HepG2 (cell line): ENCODE results near the gene RTN4. TPM values are rescaled to one million over a fixed set of nuclear protein-coding genes. Genes with fewer than 3 reads are reported as not detected.

Experiments used
- ATAC-seq: fragments of 200-7000 bp; cut with Tn5 transposase; 3 replicates; pipeline ENCODE4 v1.9.1; 2020; ENCODE audit warnings: mild to moderate bottlenecking, moderate library complexity
- BruUV-seq: library from RNA; stranded (reverse); fragments of 400-500 nt; replicated peaks from 2 replicates; lab custom pipeline; 2021; lab: Mats Ljungman, UMichigan
- CTCF ChIA-PET: fragments of 300-600 bp; formaldehyde crosslinking; extraction: SDS; loops from one replicate; lab custom pipeline; 2021; ENCODE audit warnings: low total read pairs, inconsistent platforms, low intra/inter-chr PET ratio; lab: Yijun Ruan, JAX
- POLR2A ChIA-PET: fragments of 350-600 bp; sonication (Branson Sonifier 250); formaldehyde crosslinking; loops from one replicate; lab custom pipeline; 2020; ENCODE audit warnings: antibody characterized with exemption, inconsistent platforms; lab: Yijun Ruan, JAX
- DNase-seq: peaks from one replicate; pipeline ENCODE4 v3.0.0-alpha.2; 2015; ENCODE audit warnings: low spot score
- FAIRE-seq: peaks from 3 replicates; lab custom pipeline; 2011; peaks lifted over from hg19 to GRCh38; lab: Jason Lieb, UNC
- H2AFZ ChIP-seq: one replicate; pipeline ENCODE4 v1.6.1; 2011; ENCODE audit warnings: low read length, inconsistent platforms
- H3K27ac ChIP-seq: fragments of 300-600 bp; 3 replicates; pipeline ENCODE4 v1.8.0; 2011; ENCODE audit warnings: mixed run types, mild to moderate bottlenecking, mixed read lengths, low read length, inconsistent platforms; ENCODE audit not compliant: insufficient read depth; ENCODE audit errors: extremely low read length
- H3K27me3 ChIP-seq, 2 experiments: fragments of 200-600 bp in 1 of 2; 2 replicates in 1 of 2; 3 replicates in 1 of 2; pipeline versions ENCODE4 v1.6.0 to v1.8.0; 2011; ENCODE audit warnings: low read length in 2 of 2, mild to moderate bottlenecking in 2 of 2, moderate library complexity in 2 of 2, inconsistent platforms in 1 of 2; ENCODE audit not compliant: insufficient read depth in 2 of 2, control insufficient read depth in 1 of 2
- H3K36me3 ChIP-seq, 2 experiments: fragments of 200-600 bp in 1 of 2; replicated peaks in 1 of 2; 2 replicates in 1 of 2; 3 replicates in 1 of 2; pipeline versions ENCODE4 v1.5.1 to v1.8.0; 2011; ENCODE audit warnings: low read length in 2 of 2, inconsistent platforms in 1 of 2; ENCODE audit not compliant: insufficient read depth in 2 of 2, control insufficient read depth in 1 of 2
- H3K4me1 ChIP-seq: 2 replicates; pipeline ENCODE4 v1.5.1; 2012; ENCODE audit warnings: low read length, inconsistent platforms; ENCODE audit not compliant: insufficient read depth
- H3K4me2 ChIP-seq: 2 replicates; pipeline ENCODE4 v1.6.0; 2011; ENCODE audit warnings: low read depth, low read length, inconsistent platforms
- H3K4me3 ChIP-seq, 3 experiments: fragments of 200-600 bp in 1 of 3; sonication (generic), shearing (Covaris generic) in 1 of 3; replicated peaks in 1 of 3; 2 replicates each; pipeline ENCODE4 v1.5.1; 2011 to 2016; ENCODE audit warnings: low read length in 3 of 3, inconsistent platforms in 2 of 3, low read depth in 2 of 3, mild to moderate bottlenecking in 2 of 3, control low read depth in 1 of 3, mixed read lengths in 1 of 3; ENCODE audit not compliant: insufficient read depth in 1 of 3
- H3K79me2 ChIP-seq: one replicate; pipeline ENCODE4 v1.6.1; 2011; ENCODE audit warnings: low read length, inconsistent platforms; ENCODE audit not compliant: insufficient read depth
- H3K9ac ChIP-seq: 2 replicates; pipeline ENCODE4 v1.6.0; 2011; ENCODE audit warnings: mild to moderate bottlenecking, low read depth, low read length, inconsistent platforms; ENCODE audit not compliant: insufficient read depth
- H3K9me3 ChIP-seq: 2 replicates; pipeline ENCODE4 v1.5.1; 2012; ENCODE audit warnings: mild to moderate bottlenecking, low read length
- H4K20me1 ChIP-seq: 2 replicates; pipeline ENCODE4 v1.6.0; 2011; ENCODE audit warnings: inconsistent platforms, mild to moderate bottlenecking, low read length, moderate library complexity; ENCODE audit not compliant: insufficient read depth
- EED ChIP-seq: sonication (generic); formaldehyde crosslinking; IDR thresholded peaks from 2 replicates; pipeline ENCODE4 v1.5.0; 2020; ENCODE audit warnings: mild to moderate bottlenecking, missing genetic modification reagents
- EZH2 ChIP-seq: conservative IDR thresholded peaks from 2 replicates; pipeline ENCODE4 v1.6.1; 2012; ENCODE audit warnings: mild to moderate bottlenecking, low read depth, low read length, moderate library complexity
- FOXP1 ChIP-seq, 2 experiments: fragments of 450-650 bp in 1 of 2; IDR thresholded peaks; 2 replicates each; pipeline ENCODE4 v1.6.1; 2017 to 2018; ENCODE audit warnings: antibody characterized with exemption in 1 of 2
- MTA3 ChIP-seq: sonication (generic); formaldehyde crosslinking; IDR thresholded peaks from 2 replicates; pipeline ENCODE4 v1.4.0; 2020; ENCODE audit warnings: missing genetic modification reagents
- NFIC ChIP-seq: IDR thresholded peaks from 2 replicates; pipeline ENCODE4 v1.6.1; 2012; ENCODE audit warnings: mild to moderate bottlenecking, low read length, inconsistent platforms
- NRL ChIP-seq: sonication (generic); formaldehyde crosslinking; IDR thresholded peaks from 2 replicates; pipeline ENCODE4 v1.5.0; 2020; ENCODE audit warnings: missing genetic modification reagents, mild to moderate bottlenecking, moderate library complexity, borderline replicate concordance
- REPIN1 ChIP-seq: sonication (generic); formaldehyde crosslinking; IDR thresholded peaks from 2 replicates; pipeline ENCODE4 v1.8.0; 2022; ENCODE audit warnings: missing genetic modification reagents, low read depth, mild to moderate bottlenecking, borderline replicate concordance
- WGBS: methylation state at CpG from one replicate; pipeline ENCODE4 v1.1.6; 2017; ENCODE audit warnings: low lambda C conversion rate; 5-methylcytosine and 5-hydroxymethylcytosine counted together
- in situ Hi-C: cut with HindIII; loops from 2 replicates; pipeline ENCODE4 v1.10.0; 2017; ENCODE audit warnings: low pct_unique_long_range_greater_than_20kb; ENCODE audit not compliant: extremely low pct_ligation_motif_present
- intact Hi-C: fragments of 100-400 bp; cut with micrococcal nuclease; formaldehyde crosslinking; loops from one replicate; pipeline ENCODE4 v1.10.0; 2022; ENCODE audit not compliant: unreplicated experiment
- polyA plus RNA-seq, 8 experiments: library from polyadenylated mRNA; depleted of rRNA in 3 of 8; stranded (reverse) in 7 of 8; unstranded in 1 of 8; fragments of >200 nt; fragmentation: Illumina TruSeq in 4 of 8; extraction: Trizol in 4 of 8; gene quantifications; 2 replicates each; pipeline versions ENCODE4 v1.2.1 to v1.2.3, GENCODE V29; 2011 to 2016; ENCODE audit warnings: low read depth in 4 of 8, missing spikeins in 1 of 8, mixed read lengths in 1 of 8; ENCODE audit not compliant: insufficient read depth in 1 of 8
- total RNA-seq, 5 experiments: library from RNA; depleted of rRNA; stranded (reverse); fragments of >200 nt; fragmentation: Illumina TruSeq; extraction: Trizol; gene quantifications; 2 replicates each; pipeline ENCODE4 v1.2.3, GENCODE V29; 2016; ENCODE audit warnings: low read depth in 1 of 5
- TF ChIP-seq, protein P1 (sequence below): sonication (generic); formaldehyde crosslinking; IDR thresholded peaks from 2 replicates; pipeline ENCODE4 v1.4.0; 2020; ENCODE audit warnings: missing genetic modification reagents
- TF ChIP-seq, protein P2 (sequence below): sonication (generic); formaldehyde crosslinking; IDR thresholded peaks from 2 replicates; pipeline ENCODE4 v1.5.0; 2020; ENCODE audit warnings: mild to moderate bottlenecking, missing genetic modification reagents

Gene RTN4
- total and polyA plus RNA-seq, 2 of the 13 experiments (the other 11 are each of a cell fraction or from before 2014, with no cell fraction given), result 98.4 to 133 TPM

DNA sequence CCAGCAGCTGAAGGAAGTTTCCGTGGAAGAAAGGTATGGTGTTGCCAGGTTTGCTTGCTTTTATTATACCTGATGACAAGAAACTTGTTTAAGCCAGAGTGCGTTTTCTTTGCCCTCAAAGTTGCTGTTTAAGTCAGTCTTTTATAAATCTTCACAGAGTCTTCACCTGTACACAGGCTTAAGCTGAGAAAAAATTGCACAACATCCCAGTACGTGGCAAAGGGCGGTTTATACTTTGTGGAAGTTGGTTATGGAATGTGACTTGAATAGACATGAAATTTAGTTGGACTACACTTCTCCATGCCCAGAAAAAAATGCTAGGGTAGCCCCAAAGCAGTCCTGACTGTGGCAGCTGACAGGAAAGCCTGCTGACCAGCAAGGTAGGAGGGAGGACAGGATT, 121.5 kb downstream of the RTN4 start:
- Histone ChIP-seq H2AFZ (no peak overlapping the region), H3K4me1 (no peaks in the 10 kb centered on the region), H3K4me2 (no peak overlapping the region), H3K4me3 (no peak overlapping the region), H3K9ac (no peak overlapping the region), H3K36me3 (no peaks in the 10 kb centered on the region; a peak in 1 of 5 replicates), H3K27ac (no peak overlapping the region), H3K27me3 (no peaks in the 10 kb centered on the region), H3K79me2 (no peaks in the 10 kb centered on the region), H3K9me3 (no peaks in the 10 kb centered on the region), H4K20me1 (no peaks in the 10 kb centered on the region)
- in situ Hi-C loops (no loop called here), intact Hi-C loops (no loop called here)
- TF ChIP-seq, protein P1, sequence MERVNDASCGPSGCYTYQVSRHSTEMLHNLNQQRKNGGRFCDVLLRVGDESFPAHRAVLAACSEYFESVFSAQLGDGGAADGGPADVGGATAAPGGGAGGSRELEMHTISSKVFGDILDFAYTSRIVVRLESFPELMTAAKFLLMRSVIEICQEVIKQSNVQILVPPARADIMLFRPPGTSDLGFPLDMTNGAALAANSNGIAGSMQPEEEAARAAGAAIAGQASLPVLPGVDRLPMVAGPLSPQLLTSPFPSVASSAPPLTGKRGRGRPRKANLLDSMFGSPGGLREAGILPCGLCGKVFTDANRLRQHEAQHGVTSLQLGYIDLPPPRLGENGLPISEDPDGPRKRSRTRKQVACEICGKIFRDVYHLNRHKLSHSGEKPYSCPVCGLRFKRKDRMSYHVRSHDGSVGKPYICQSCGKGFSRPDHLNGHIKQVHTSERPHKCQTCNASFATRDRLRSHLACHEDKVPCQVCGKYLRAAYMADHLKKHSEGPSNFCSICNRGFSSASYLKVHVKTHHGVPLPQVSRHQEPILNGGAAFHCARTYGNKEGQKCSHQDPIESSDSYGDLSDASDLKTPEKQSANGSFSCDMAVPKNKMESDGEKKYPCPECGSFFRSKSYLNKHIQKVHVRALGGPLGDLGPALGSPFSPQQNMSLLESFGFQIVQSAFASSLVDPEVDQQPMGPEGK (CRISPR knock-in tag), result no peak
- TF ChIP-seq MTA3 (CRISPR knock-in tag) (no peak), NRL (CRISPR knock-in tag) (no peak), FOXP1 (IDR thresholded peaks at IDR 0.05) (no peak), FOXP1 (CRISPR knock-in tag; IDR thresholded peaks at IDR 0.05) (no peak), EED (CRISPR knock-in tag) (no peak), NFIC (no peak), REPIN1 (CRISPR knock-in tag) (no peak), EZH2 (no peak)
- TF ChIP-seq, protein P2, sequence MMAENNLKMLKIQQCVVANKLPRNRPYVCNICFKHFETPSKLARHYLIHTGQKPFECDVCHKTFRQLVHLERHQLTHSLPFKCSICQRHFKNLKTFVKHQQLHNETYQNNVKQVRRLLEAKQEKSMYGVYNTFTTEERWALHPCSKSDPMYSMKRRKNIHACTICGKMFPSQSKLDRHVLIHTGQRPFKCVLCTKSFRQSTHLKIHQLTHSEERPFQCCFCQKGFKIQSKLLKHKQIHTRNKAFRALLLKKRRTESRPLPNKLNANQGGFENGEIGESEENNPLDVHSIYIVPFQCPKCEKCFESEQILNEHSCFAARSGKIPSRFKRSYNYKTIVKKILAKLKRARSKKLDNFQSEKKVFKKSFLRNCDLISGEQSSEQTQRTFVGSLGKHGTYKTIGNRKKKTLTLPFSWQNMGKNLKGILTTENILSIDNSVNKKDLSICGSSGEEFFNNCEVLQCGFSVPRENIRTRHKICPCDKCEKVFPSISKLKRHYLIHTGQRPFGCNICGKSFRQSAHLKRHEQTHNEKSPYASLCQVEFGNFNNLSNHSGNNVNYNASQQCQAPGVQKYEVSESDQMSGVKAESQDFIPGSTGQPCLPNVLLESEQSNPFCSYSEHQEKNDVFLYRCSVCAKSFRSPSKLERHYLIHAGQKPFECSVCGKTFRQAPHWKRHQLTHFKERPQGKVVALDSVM (CRISPR knock-in tag), result no peak
- DNase-seq (no peak), FAIRE-seq (no peak), ATAC-seq (no peak)
- ChIA-PET CTCF (no interaction called here), POLR2A (no interaction called here)
- no TSS peak for BruUV-seq
- 88% methylated on average over 4 of the region's 4 CpGs for WGBS
